GM18909 (cell line): ENCODE results near the gene UBE2L3.
"Not testable (repeated sequence)": the region's sequence is repeated elsewhere in the genome, so short reads cannot be mapped to it uniquely, and the experiment has no call there.

Source experiments
- ATAC-seq: cut with Tn5 transposase; IDR thresholded peaks from one replicate; pipeline ENCODE4 v1.9.1; 2021; ENCODE audit warnings: mild to moderate bottlenecking; ENCODE audit not compliant: unreplicated experiment, poor library complexity

UBE2L3 gene

GRCh38 chr22:21598302-21598701 is 30.8 kb downstream of the UBE2L3 start:
- no peak for ATAC-seq

DNA sequence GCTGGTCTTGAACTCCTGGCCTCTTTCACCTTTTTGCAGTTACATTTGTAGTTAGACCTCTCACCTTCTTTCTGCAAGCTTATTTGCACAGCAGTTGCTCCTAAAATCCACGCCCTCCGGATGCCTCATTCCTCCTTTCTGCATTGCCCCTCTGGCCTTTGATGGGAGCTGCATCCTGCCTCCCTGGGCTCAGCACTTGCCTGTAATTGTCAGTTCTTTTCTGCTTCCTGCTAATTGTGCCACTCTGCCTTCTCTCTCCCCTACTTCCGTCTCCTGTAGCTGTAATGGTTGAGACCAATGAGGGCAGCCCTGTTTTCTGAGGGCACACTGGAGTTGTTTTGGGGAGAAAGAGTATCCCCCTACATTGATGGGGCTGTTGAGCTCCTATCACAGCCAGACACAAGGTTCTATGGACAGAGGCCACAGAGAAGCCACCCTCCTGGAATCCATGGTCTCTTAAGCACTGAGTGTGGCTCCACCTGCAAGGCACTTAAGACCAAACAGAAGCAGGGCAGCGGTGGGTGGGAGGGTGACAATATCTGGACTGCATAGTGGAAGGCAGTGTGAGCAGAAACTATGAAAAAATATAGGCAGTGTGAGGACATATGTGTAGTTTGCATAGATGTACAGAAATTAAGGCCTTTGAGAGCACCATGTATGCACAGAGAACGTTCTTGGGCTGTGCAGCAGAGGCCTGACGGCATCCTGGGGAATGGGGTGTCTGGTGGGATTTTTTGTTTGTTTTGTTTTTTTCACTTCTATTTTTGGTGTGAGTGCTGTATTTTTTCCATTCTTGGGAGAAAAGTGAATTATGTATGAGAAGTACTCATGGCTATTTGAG is 31.8 kb downstream of the UBE2L3 start:
- no peak for ATAC-seq

- no peak for ATAC-seq
These were observed 35.1 kb downstream of the UBE2L3 start for GRCh38 chr22:21602579-21602978.

DNA sequence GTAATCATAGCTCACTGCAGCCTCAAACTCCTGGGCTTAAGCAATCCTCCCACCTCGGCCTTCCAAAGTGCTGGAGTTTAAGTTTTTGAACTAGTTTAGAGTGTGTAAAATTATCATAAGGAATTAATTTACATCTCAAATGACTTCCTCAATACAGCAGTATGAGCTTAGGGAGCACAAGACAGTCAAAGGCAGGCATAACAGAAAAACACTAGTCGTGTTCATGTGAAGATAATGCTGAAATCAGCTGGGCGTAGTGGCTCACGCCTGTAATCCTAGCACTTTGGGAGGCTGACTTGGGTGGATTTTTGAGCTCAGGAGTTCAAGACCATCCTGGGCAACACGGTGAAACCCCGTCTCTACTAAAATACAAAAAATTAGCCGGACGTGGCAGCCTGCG is 36.5 kb downstream of the UBE2L3 start:
- no peak for ATAC-seq

DNA sequence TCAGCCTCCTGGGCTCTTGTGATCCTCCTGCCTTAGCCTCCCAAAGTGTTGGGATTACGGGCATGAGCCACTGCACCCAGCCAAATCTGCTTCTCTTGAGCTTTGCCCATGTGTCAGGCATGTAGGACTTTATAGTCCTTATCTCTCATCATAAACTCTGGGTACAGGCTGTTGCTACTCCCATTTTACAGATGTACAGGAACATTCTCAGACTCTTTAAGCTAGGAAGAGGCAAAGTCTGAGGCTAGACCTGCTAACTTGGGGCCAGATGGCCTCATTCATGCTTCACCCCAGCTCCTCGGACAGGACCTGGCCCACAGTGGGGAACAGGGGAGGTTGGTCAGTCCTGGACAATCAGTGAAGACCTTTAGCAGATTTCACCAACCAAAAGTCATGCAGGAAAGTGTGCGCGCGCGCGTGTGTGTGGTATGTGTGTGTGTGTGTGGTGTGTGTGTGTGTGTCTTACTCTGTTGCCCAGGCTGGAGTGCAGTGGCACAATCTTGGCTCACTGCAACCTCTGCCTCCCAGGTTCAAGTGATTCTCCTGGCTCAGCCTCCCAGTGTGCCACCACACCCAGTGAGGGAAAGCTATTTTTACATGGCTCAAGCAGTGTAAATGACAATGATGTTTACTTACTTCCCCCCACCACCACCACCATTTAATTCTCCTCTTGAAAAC is 38.5 kb downstream of the UBE2L3 start:
- ATAC-seq, result no peak

DNA sequence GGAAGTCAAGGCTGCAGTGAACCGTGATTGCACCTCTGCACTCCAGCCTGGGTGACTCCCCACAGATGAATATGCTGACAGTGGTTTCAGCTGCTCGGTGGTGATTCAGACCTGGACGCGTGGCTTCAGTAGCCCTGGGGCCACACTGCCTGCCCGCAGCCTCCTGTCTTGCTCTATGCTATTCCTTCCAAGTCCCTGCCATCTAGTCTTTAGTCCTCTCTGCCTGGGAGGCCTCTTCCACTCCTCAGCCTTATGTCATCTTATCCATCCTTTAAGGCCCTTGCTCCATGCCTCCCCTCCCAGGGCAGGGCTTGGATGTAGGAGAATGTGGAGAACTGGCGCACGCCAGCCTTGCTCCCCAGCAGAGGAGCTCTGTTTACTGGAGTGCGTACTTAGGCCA is 39.3 kb downstream of the UBE2L3 start:
- no peak for ATAC-seq

GRCh38 chr22:21609556-21610157 is 42.1 kb downstream of the UBE2L3 start:
- not testable (repeated sequence) for ATAC-seq

- ATAC-seq, result no peak
These were observed 43.9 kb downstream of the UBE2L3 start for GRCh38 chr22:21611210-21611977.

DNA sequence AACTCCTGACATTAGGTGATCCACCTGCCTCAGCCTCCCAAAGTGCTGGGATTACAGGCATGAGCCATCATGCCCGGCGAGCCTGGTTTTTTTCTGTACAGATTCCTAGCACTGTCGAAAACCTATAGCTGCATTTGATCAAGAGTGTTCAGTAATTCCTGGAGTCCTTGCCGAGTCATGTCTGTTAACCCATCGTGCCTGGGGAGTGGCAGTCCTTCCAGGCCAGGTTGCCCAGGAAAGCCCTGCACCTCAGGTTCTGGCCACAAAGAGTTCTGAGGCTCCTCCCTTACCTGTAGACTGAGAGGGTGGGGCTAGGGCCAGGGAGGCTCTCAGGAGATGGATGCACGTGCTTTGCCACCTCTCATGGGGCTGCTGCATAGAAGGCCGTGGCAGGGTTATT is 45.3 kb downstream of the UBE2L3 start:
- ATAC-seq, result no peak

GRCh38 chr22:21613553-21614233 is 46.2 kb downstream of the UBE2L3 start:
- no peak for ATAC-seq

GRCh38 chr22:21615731-21616130 is 48.2 kb downstream of the UBE2L3 start:
- no peak for ATAC-seq

GRCh38 chr22:21617337-21617736 is 49.8 kb downstream of the UBE2L3 start:
- ATAC-seq, result not testable (repeated sequence)

GRCh38 chr22:21621025-21621424 is 53.5 kb downstream of the UBE2L3 start:
- no peak for ATAC-seq

DNA sequence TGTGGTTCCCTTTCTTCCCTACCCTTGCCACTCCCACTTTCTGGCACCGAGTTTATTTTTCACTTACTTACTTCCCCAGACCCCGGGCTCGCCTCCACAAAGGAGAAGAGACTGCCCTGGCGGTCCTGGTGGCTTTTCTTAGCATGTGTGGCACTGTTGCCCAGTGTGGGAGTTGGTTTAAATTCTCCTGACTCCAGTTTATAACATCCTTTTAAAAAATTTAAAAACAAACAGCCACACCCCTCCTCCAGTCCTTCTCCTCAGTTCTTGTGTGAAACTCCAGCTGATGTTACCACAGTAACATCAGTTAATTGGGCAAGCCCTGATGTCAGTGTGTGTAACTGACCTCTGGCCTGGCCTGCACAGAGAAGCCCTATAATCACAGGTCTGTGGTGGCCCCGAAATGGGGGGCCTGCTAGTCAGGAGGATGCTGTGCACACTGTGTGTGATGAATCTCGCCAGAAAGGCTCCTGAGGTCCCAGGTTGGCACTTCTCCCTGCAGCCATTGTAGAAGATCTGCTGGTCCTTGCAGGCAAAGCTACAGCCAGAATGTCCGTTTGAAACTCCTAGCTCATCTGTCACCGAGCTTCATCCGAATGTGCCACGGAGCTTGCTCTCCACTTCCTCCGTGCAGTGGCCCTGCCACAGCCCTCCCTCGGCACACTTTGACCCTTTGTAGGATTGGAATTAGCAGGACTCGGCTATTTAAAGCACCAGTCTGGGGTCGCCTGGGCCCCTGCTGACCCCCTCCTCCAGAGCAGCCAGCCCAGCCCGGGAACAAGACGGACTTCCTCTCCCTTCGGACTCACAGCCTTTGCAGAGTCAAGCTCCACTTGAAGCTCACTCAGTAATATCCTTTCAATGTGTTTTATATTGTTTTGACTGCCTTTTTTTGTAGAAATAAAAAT is 54.8 kb downstream of the UBE2L3 start:
- ATAC-seq, result no peak

DNA sequence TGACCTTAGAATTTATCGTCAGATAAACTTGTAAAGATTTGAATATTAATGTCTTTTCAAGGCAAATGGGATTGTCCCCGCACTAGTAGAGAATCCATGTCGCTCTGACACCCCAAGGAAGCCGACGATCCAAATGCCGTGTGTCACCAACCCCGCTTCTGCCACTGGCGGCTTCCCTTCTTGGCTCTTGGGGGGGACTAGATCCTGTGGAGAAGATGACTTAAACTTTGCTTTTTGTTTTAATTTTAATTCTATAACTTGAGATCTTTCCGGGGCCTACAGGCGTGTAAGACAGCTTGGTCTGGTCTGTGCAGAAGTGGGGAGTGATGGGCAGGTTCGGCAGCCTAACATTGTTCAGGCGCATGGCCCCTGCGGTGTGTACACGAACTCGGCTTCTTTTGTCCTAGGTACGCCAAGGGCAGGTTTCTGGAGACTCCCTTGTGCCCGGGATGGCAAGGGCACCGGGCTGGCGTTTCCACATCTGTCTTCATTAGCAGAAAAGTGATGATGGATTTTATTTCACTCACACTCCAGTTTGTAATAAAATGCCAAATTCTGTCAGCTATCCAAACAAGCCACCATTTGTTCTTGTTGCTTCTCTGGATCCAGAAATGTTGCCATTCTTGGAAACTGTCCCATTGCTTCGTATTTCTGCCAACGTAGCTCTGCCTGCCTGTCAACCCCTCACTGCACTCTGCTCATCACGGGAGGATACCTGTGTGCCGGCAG is 55.6 kb downstream of the UBE2L3 start:
- ATAC-seq, result no peak

GRCh38 chr22:21623648-21623970 is 56.1 kb downstream of the UBE2L3 start:
- no peak for ATAC-seq

DNA sequence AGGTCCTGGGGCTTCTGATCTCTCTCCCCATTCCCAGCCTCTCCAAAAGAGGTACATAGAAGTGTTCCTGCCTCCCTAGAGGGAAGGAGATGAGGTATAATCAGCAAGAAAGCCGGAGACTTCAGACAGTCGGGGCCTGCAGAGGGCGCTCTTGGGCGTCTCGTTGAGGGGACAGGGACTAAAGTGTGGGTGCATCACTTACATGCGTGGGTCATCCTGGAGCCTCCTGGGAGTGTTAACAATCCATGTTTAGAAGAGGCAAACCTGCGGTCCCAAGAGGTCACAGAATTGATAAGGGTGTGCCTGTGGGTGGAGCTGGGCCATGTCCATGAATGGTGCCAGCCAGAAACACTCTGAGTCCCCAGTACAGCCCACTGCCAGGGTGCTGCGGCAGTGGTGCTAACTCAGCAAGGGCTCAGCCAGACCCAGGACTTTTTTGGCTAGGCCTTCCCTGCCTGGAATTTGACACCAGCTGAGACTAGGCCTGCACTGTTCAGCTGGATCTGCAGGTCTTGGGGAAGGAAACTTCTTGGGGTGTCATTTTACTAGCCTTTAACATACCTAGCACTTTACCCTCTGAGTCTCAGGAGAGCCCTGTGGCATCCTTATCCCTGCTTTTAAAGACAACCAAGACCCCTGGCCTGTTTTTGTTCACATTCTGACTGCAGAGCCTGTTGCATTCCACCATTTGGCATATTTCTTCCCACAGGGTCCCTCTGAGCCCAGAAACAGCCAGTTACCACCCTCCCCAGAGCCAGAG is 56.8 kb downstream of the UBE2L3 start:
- no peak for ATAC-seq
